ENCODE results near the gene PBRM1. TPM values are rescaled to one million over a fixed set of nuclear protein-coding genes. Genes with fewer than 3 reads are reported as not detected.

PBRM1 gene
- total and polyA plus RNA-seq, 2 of the 13 experiments (the other 11 are each of a cell fraction or from before 2014, with no cell fraction given), result 10.9 to 33.2 TPM

DNA sequence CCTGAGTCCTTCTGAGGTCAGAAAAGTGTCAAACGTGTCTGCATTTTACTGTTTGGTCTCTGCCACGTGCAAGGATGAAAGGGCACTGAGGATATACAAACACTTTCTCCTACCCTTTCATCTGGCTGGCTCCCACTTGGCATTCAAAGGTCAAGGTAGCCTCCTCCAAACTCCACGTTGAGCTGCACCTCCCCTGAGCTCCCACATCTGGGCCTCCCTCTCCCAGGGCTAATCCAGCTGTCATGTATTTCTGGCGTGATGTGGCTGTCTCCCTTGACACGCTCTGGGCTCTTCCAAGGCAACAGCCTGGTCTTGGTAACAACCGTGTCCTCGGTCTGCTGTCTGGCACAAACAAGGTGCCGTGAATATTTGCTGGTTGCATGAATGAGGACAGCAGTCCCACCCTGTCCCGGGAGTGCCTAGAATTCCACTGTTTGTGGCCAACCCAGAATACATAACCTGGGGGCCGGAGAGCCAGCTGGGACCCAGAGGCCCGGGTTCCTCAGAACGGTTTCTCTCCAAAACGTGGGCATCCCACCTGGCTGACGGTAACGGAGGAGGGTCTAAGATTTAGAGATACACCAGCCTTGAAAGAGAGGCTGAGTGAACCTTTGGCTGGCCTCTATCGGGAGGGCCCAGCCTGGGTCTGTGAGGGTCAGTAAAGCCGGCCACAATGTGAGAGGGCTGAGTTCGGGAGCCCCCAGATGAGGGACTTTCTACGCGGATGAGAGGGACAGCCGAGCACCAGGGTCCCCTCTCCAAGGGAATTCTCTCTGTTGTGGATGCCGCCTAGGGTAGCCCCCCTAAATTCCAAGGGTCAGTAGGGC lies 19.1 kb upstream of the PBRM1 start (continued):
- TF ChIP-seq, protein P1, sequence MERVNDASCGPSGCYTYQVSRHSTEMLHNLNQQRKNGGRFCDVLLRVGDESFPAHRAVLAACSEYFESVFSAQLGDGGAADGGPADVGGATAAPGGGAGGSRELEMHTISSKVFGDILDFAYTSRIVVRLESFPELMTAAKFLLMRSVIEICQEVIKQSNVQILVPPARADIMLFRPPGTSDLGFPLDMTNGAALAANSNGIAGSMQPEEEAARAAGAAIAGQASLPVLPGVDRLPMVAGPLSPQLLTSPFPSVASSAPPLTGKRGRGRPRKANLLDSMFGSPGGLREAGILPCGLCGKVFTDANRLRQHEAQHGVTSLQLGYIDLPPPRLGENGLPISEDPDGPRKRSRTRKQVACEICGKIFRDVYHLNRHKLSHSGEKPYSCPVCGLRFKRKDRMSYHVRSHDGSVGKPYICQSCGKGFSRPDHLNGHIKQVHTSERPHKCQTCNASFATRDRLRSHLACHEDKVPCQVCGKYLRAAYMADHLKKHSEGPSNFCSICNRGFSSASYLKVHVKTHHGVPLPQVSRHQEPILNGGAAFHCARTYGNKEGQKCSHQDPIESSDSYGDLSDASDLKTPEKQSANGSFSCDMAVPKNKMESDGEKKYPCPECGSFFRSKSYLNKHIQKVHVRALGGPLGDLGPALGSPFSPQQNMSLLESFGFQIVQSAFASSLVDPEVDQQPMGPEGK (CRISPR knock-in tag; IDR thresholded peaks at IDR 0.05), result peak; percentile 38; the same call in 1 of the 2 replicates
- TF ChIP-seq NFYB (CRISPR knock-in tag; IDR thresholded peaks at IDR 0.05) (no peak), ZNF234 (CRISPR knock-in tag; conservative IDR thresholded peaks at IDR 0.05) (no peak), NCOA1 (CRISPR knock-in tag; IDR thresholded peaks at IDR 0.05) (peak; percentile 84; the same call in 1 of the 2 replicates), RNF2 (conservative IDR thresholded peaks at IDR 0.05; ENCODE audit: low read depth) (no peak), ZSCAN29 (CRISPR knock-in tag; conservative IDR thresholded peaks at IDR 0.05) (peak; percentile 78; the same call in 1 of the 2 replicates), MIER3 (CRISPR knock-in tag; IDR thresholded peaks at IDR 0.05; ENCODE audit: borderline replicate concordance) (peak; percentile 86), FOXO1 (CRISPR knock-in tag; IDR thresholded peaks at IDR 0.05) (peak; percentile 75; the same call in 1 of the 2 replicates), HNRNPLL (IDR thresholded peaks at IDR 0.05; ENCODE audit: low read depth, low read length, poor library complexity, severe bottlenecking) (no peak), SKI (IDR thresholded peaks at IDR 0.05; ENCODE audit: partially characterized antibody) (peak; percentile 92), ZNF10 (CRISPR knock-in tag; IDR thresholded peaks at IDR 0.05; ENCODE audit: borderline replicate concordance, low read depth) (no peak), ZNF883 (CRISPR knock-in tag; IDR thresholded peaks at IDR 0.05; ENCODE audit: not compliant biosample characterization) (no peak), ZNF101 (CRISPR knock-in tag; IDR thresholded peaks at IDR 0.05; ENCODE audit: borderline replicate concordance, low read depth) (no peak), ZNF547 (CRISPR knock-in tag; IDR thresholded peaks at IDR 0.05) (0 out of 2 replicates have a peak, but pooled peaks have one; percentile 39), ZNF441 (CRISPR knock-in tag; IDR thresholded peaks at IDR 0.05; ENCODE audit: borderline replicate concordance) (peak; percentile 14; the same call in 1 of the 2 replicates), ZNF703 (CRISPR knock-in tag; IDR thresholded peaks at IDR 0.05; ENCODE audit: borderline replicate concordance) (no peak), FOSL2 (CRISPR knock-in tag; IDR thresholded peaks at IDR 0.05) (peak; percentile 42; the same call in 1 of the 2 replicates), CBFB (CRISPR knock-in tag; IDR thresholded peaks at IDR 0.05) (0 out of 2 replicates have a peak, but pooled peaks have one; percentile 60), AHR (CRISPR knock-in tag; IDR thresholded peaks at IDR 0.05) (no peak), ZNF724P (CRISPR knock-in tag; IDR thresholded peaks at IDR 0.05; ENCODE audit: borderline replicate concordance) (no peak), SMARCC2 (IDR thresholded peaks at IDR 0.05) (no peak)
- TF ChIP-seq, protein P2, sequence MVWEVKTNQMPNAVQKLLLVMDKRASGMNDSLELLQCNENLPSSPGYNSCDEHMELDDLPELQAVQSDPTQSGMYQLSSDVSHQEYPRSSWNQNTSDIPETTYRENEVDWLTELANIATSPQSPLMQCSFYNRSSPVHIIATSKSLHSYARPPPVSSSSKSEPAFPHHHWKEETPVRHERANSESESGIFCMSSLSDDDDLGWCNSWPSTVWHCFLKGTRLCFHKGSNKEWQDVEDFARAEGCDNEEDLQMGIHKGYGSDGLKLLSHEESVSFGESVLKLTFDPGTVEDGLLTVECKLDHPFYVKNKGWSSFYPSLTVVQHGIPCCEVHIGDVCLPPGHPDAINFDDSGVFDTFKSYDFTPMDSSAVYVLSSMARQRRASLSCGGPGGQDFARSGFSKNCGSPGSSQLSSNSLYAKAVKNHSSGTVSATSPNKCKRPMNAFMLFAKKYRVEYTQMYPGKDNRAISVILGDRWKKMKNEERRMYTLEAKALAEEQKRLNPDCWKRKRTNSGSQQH (CRISPR knock-in tag; IDR thresholded peaks at IDR 0.05; ENCODE audit: low read depth), result peak; percentile 83
- TF ChIP-seq, protein P3, sequence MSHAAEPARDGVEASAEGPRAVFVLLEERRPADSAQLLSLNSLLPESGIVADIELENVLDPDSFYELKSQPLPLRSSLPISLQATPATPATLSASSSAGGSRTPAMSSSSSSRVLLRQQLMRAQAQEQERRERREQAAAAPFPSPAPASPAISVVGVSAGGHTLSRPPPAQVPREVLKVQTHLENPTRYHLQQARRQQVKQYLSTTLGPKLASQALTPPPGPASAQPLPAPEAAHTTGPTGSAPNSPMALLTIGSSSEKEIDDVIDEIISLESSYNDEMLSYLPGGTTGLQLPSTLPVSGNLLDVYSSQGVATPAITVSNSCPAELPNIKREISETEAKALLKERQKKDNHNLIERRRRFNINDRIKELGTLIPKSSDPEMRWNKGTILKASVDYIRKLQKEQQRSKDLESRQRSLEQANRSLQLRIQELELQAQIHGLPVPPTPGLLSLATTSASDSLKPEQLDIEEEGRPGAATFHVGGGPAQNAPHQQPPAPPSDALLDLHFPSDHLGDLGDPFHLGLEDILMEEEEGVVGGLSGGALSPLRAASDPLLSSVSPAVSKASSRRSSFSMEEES (CRISPR knock-in tag; IDR thresholded peaks at IDR 0.05), result peak; percentile 87
- TF ChIP-seq, protein P4, sequence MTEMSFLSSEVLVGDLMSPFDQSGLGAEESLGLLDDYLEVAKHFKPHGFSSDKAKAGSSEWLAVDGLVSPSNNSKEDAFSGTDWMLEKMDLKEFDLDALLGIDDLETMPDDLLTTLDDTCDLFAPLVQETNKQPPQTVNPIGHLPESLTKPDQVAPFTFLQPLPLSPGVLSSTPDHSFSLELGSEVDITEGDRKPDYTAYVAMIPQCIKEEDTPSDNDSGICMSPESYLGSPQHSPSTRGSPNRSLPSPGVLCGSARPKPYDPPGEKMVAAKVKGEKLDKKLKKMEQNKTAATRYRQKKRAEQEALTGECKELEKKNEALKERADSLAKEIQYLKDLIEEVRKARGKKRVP (CRISPR knock-in tag; IDR thresholded peaks at IDR 0.05), result peak in 1 of 2 experiments; percentile 38; a peak in 1 of 4 replicates
